PC-9 (cell line): ENCODE measurements around the gene MME. TPM values are rescaled to one million over a fixed set of nuclear protein-coding genes. Genes with fewer than 3 reads are reported as not detected.

Source experiments
- Bru-seq: library from RNA; stranded (reverse); fragments of 400-500 nt; gene quantifications from one replicate; lab custom pipeline; 2021; lab: Mats Ljungman, UMichigan
- BruChase-seq, 2 experiments: library from RNA; stranded (reverse); fragments of 400-500 nt; gene quantifications; one replicate each; lab custom pipeline; 2021; lab: Mats Ljungman, UMichigan
- BruUV-seq: library from RNA; stranded (reverse); fragments of 400-500 nt; replicated peaks from 2 replicates; lab custom pipeline; 2021; lab: Mats Ljungman, UMichigan
- CTCF ChIA-PET: fragments of 300-600 bp; sonication (Branson Sonifier 250); formaldehyde crosslinking; loops from one replicate; lab custom pipeline; 2022; ENCODE audit warnings: antibody characterized with exemption; lab: Charles Lee
- POLR2A ChIA-PET: fragments of 300-600 bp; sonication (Branson Sonifier 250); formaldehyde crosslinking; loops from one replicate; lab custom pipeline; 2022; ENCODE audit warnings: antibody characterized with exemption; ENCODE audit not compliant: unreplicated experiment; lab: Charles Lee
- DNase-seq, 2 experiments: peaks; one replicate each; pipeline versions ENCODE4 v3.0.0 to v3.0.0-alpha.2; 2015 to 2022; ENCODE audit warnings: mixed read lengths in 1 of 2
- H2AFZ ChIP-seq: fragments of 200-600 bp; sonication (generic); 2 replicates; pipeline ENCODE4 v1.8.1; 2017; ENCODE audit warnings: antibody characterized with exemption
- H3F3A ChIP-seq: fragments of 200-600 bp; sonication (generic); 2 replicates; pipeline ENCODE4 v1.8.1; 2017; ENCODE audit warnings: antibody characterized with exemption, mild to moderate bottlenecking, low read depth; ENCODE audit not compliant: insufficient read depth
- H3K27ac ChIP-seq: fragments of 200-600 bp; sonication (generic); 2 replicates; pipeline ENCODE4 v1.6.1; 2016; ENCODE audit warnings: mixed run types
- H3K27me3 ChIP-seq: fragments of 200-600 bp; sonication (generic); 2 replicates; pipeline ENCODE4 v1.6.1; 2016; ENCODE audit warnings: low read depth, mixed run types; ENCODE audit not compliant: insufficient read depth
- H3K36me3 ChIP-seq: fragments of 200-600 bp; sonication (generic); 2 replicates; pipeline ENCODE4 v1.6.1; 2016; ENCODE audit warnings: low read depth, mixed run types
- H3K4me1 ChIP-seq: fragments of 200-600 bp; sonication (generic); replicated peaks from 2 replicates; pipeline ENCODE4 v1.6.1; 2016; ENCODE audit warnings: mixed run types; ENCODE audit not compliant: insufficient read depth
- H3K4me2 ChIP-seq: fragments of 200-600 bp; sonication (generic); 2 replicates; pipeline ENCODE4 v1.6.1; 2017; ENCODE audit warnings: mixed run types
- H3K4me3 ChIP-seq: fragments of 200-600 bp; sonication (generic); 2 replicates; pipeline ENCODE4 v1.6.1; 2016; ENCODE audit warnings: mixed run types
- H3K79me2 ChIP-seq: fragments of 200-600 bp; sonication (generic); 2 replicates; pipeline ENCODE4 v1.6.1; 2017; ENCODE audit warnings: low read depth, mixed run types
- H3K9me2 ChIP-seq: fragments of 200-600 bp; sonication (generic); 2 replicates; pipeline ENCODE4 v1.8.1; 2017; ENCODE audit warnings: mild to moderate bottlenecking; ENCODE audit not compliant: insufficient read depth
- H3K9me3 ChIP-seq: fragments of 200-600 bp; sonication (generic); 2 replicates; pipeline ENCODE4 v1.8.1; 2016; ENCODE audit warnings: low read depth; ENCODE audit not compliant: insufficient read depth
- H4K20me1 ChIP-seq: fragments of 200-600 bp; sonication (generic); 2 replicates; pipeline ENCODE4 v1.8.1; 2017; ENCODE audit not compliant: insufficient read depth
- EZH2 ChIP-seq: fragments of 200-600 bp; sonication (generic); IDR thresholded peaks from 2 replicates; pipeline ENCODE4 v1.8.0; 2017; ENCODE audit warnings: antibody characterized with exemption, low read depth
- intact Hi-C: fragments of 100-400 bp; cut with micrococcal nuclease; formaldehyde crosslinking; loops from one replicate; pipeline ENCODE4 v1.10.0; 2022; ENCODE audit not compliant: unreplicated experiment
- long read RNA-seq: library from polyadenylated mRNA; stranded (forward); transcript quantifications from one replicate; pipeline ENCODE4 v2.0.0, GENCODE V29; 2022
- total RNA-seq: library from RNA; stranded (reverse); gene quantifications from 2 replicates; pipeline ENCODE4 v1.2.3, GENCODE V29; 2021
- TF ChIP-seq, protein P1 (sequence below): fragments of 200-600 bp; sonication (generic); conservative IDR thresholded peaks from 2 replicates; pipeline ENCODE4 v1.6.1; 2017; ENCODE audit warnings: mixed run types, antibody characterized with exemption, mild to moderate bottlenecking, moderate library complexity

MME gene
- total RNA-seq (1.7 and 2.1 TPM in 2 replicates), Bru-seq, nascent RNA (percentile 16 among the genes with signal in this experiment), BruChase-seq, experiment 1, labeled RNA remaining after a 2-hour chase (percentile 12 among the genes with signal in this experiment), BruChase-seq, experiment 2, labeled RNA remaining after a 6-hour chase (percentile 12 among the genes with signal in this experiment)
- long read RNA-seq, partial matches to known transcripts: 1 of 1 reads
- long read RNA-seq, other reads (novel, unspliced or antisense): 0 of 1 reads

DNA sequence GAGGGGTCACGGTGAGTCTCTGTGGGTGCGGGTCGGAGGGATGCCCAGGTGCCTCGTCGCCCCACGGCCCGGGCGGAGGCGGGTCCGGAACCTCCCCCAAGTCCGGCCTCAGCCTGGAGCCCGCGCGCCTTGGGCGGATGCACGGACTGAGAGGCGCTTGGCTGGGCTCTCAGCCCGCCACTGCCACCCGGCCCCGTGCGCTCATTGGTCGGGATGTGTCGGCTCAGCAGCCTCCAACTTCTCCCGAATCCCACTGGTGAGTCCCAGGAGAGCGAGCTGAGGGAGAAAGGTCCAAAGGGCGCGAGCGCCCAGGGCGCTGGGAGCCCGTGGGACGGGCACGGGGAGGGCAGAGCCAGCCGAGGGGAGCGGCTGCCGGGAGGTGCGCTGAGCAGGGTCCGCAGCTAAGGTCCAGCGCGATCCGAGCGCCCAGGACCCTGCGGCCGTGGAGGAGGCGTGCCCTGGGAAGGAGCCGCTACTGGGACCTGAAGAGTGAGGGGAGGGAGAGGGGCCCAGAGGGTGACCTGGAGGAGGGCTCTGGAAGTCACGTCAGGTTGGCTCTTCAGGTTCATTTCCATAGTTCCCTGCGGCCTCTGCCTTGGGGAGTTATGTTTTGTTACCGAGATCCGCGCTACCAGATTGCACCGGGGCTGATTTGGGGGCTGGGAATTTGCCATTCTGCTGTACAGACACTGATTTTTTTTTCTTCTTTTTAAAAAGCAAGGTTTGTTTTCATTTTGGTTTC is at the start of gene MME:
Gene MME, plus strand, starts transcription at position 574 of the 742 bp plus-strand sequence. CDS start 3,849 bp downstream, outside the sequence.
- BruUV-seq: no TSS peak
- Histone ChIP-seq H3K27ac (no peak within 1 kb of the TSS), H4K20me1 (no peaks in the 10 kb centered on the region), H3K4me2 (peak within 1 kb of the TSS; percentile 70), H3K9me2 (no peaks in the 10 kb centered on the region), H3K4me3 (peak within 1 kb of the TSS; percentile 47), H2AFZ (peak within 1 kb of the TSS; percentile 77), H3K79me2 (no peaks in the 10 kb centered on the region), H3K4me1 (peaks cover 6% of the 10 kb centered on the region; the same call in 1 of the 2 replicates), H3K27me3 (peaks cover 17% of the 10 kb centered on the region; the same call in 1 of the 2 replicates), H3K9me3 (peaks cover 5% of the 10 kb centered on the region; the same call in 1 of the 2 replicates), H3K36me3 (no peaks in the 10 kb centered on the region), H3F3A (no peaks in the 10 kb centered on the region)
- intact Hi-C loops: no loop called here
- CTCF ChIA-PET: no interaction called here
- DNase-seq: peak in 1 of 2 experiments; percentile 34
- TF ChIP-seq, protein P1, sequence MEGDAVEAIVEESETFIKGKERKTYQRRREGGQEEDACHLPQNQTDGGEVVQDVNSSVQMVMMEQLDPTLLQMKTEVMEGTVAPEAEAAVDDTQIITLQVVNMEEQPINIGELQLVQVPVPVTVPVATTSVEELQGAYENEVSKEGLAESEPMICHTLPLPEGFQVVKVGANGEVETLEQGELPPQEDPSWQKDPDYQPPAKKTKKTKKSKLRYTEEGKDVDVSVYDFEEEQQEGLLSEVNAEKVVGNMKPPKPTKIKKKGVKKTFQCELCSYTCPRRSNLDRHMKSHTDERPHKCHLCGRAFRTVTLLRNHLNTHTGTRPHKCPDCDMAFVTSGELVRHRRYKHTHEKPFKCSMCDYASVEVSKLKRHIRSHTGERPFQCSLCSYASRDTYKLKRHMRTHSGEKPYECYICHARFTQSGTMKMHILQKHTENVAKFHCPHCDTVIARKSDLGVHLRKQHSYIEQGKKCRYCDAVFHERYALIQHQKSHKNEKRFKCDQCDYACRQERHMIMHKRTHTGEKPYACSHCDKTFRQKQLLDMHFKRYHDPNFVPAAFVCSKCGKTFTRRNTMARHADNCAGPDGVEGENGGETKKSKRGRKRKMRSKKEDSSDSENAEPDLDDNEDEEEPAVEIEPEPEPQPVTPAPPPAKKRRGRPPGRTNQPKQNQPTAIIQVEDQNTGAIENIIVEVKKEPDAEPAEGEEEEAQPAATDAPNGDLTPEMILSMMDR: no peak
- TF ChIP-seq EZH2: no peak
- POLR2A ChIA-PET: no interaction called here

DNA sequence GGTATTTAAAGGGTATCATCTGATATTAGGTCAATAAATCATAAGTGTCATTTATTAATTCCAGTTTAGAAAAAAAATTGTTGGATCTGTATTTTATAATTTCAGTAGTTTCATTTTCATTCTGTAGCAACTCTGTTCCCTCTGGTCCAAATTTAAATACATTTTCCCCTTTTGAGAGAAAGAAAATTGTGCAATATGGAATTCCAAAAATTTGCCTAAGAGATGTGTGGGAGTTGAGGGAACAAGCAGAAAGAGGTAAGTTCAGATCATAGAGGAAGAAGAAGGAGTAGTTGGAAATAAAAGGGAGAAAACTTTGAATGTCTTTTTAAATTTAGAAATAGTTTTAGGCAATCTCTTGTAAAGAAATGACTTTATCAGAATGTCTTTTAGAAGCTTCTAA is 48.9 kb upstream of the MME start:
- no peaks in the 10 kb centered on the region for H4K20me1 ChIP-seq
- no peaks in the 10 kb centered on the region for H3K27me3 ChIP-seq
- H3F3A ChIP-seq: no peaks in the 10 kb centered on the region
- H3K4me1 ChIP-seq: no peaks in the 10 kb centered on the region
- no peak for TF ChIP-seq EZH2
- TF ChIP-seq, protein P1: no peak
- no peak overlapping the region for H3K4me2 ChIP-seq
- H3K4me3 ChIP-seq: no peak overlapping the region
- no peaks in the 10 kb centered on the region for H3K9me3 ChIP-seq
- no peak for DNase-seq
- no peak overlapping the region for H2AFZ ChIP-seq
- no peaks in the 10 kb centered on the region; the same call in 1 of the 2 replicates for H3K9me2 ChIP-seq
- ChIA-PET POLR2A (no interaction called here), CTCF (no interaction called here)
- H3K79me2 ChIP-seq: no peaks in the 10 kb centered on the region
- intact Hi-C loops: no loop called here
- H3K27ac ChIP-seq: no peak overlapping the region
- no peaks in the 10 kb centered on the region for H3K36me3 ChIP-seq
- BruUV-seq: no TSS peak

DNA sequence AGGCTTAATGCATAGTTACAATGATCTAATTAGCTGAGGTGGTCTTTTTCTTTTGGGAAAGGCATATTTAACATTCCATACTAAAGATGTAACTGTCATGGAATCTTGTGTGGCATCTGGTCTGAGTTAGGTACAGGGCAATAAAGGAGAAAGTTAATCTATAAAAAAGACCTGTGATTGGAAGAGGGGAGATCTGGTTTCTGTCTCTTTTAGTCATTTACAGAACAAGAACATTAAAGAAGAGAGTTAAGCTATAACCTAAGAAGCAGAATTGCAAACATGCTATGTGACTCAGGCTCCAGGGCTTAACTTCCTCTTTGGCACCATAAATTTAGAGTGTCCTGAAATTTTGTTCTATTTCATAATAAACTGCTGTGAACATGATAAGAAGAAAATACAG is 47.2 kb upstream of the MME start:
- DNase-seq: no peak
- H3K27me3 ChIP-seq: no peaks in the 10 kb centered on the region
- H3K4me3 ChIP-seq: no peak overlapping the region
- no peaks in the 10 kb centered on the region; the same call in 1 of the 2 replicates for H3K9me2 ChIP-seq
- H4K20me1 ChIP-seq: no peaks in the 10 kb centered on the region
- no peaks in the 10 kb centered on the region for H3K9me3 ChIP-seq
- ChIA-PET POLR2A (no interaction called here), CTCF (no interaction called here)
- no peak overlapping the region for H2AFZ ChIP-seq
- no peak for TF ChIP-seq EZH2
- TF ChIP-seq, protein P1: no peak
- no peaks in the 10 kb centered on the region for H3K36me3 ChIP-seq
- no peaks in the 10 kb centered on the region for H3K79me2 ChIP-seq
- no peaks in the 10 kb centered on the region for H3F3A ChIP-seq
- no peaks in the 10 kb centered on the region for H3K4me1 ChIP-seq
- intact Hi-C loops: no loop called here
- BruUV-seq: no TSS peak
- no peak overlapping the region for H3K27ac ChIP-seq
- H3K4me2 ChIP-seq: no peak overlapping the region
